SH-SY5Y (cell line): Measurements from ENCODE around the gene ZBTB14.

Experiments
- GATA2 ChIP-seq: IDR thresholded peaks from 2 replicates; pipeline ENCODE4 v1.6.1; 2011; ENCODE audit warnings: mild to moderate bottlenecking, low read depth, low read length
- GATA3 ChIP-seq: IDR thresholded peaks from 2 replicates; pipeline ENCODE4 v1.6.1; 2011; ENCODE audit warnings: low read depth, mild to moderate bottlenecking, low read length, moderate library complexity

Gene ZBTB14

GRCh38 chr18:5300476-5301010 lies 5.0 kb upstream of the ZBTB14 start:
- TF ChIP-seq GATA3 = no peak
- no peak for TF ChIP-seq GATA2

- TF ChIP-seq GATA3 = no peak
- TF ChIP-seq GATA2 = no peak
These were observed 2.8 kb upstream of the ZBTB14 start for GRCh38 chr18:5298156-5298852.

GRCh38 chr18:5297597-5297996 lies 2.1 kb upstream of the ZBTB14 start:
- no peak for TF ChIP-seq GATA3

GRCh38 chr18:5296706-5297320 lies 1.3 kb upstream of the ZBTB14 start:
- TF ChIP-seq GATA2 (no peak), GATA3 (no peak)

- TF ChIP-seq GATA3 (no peak), GATA2 (0 out of 2 replicates have a peak, but pooled peaks have one; percentile 8)
These were observed 617 bp upstream of the ZBTB14 start for GRCh38 chr18:5295981-5296705.

- TF ChIP-seq GATA2 (no peak), GATA3 (no peak)
These were observed 882 bp downstream of the ZBTB14 start for GRCh38 chr18:5294457-5295230.

- no peak for TF ChIP-seq GATA3
- TF ChIP-seq GATA2 = no peak
These were observed 1.4 kb downstream of the ZBTB14 start for GRCh38 chr18:5294113-5294456.

GRCh38 chr18:5288517-5288935 lies 7.0 kb downstream of the ZBTB14 start:
- TF ChIP-seq GATA3 (no peak), GATA2 (no peak)

- TF ChIP-seq GATA3 = no peak
- TF ChIP-seq GATA2 = no peak
These were observed 7.7 kb downstream of the ZBTB14 start for GRCh38 chr18:5287854-5288253.

GRCh38 chr18:5286525-5286924 lies 9.0 kb downstream of the ZBTB14 start:
- TF ChIP-seq GATA2 (no peak), GATA3 (no peak)

- TF ChIP-seq GATA2 = no peak
- no peak for TF ChIP-seq GATA3
These were observed 10.2 kb downstream of the ZBTB14 start for GRCh38 chr18:5285326-5285725.

- TF ChIP-seq GATA2 (no peak), GATA3 (no peak)
These were observed 10.7 kb downstream of the ZBTB14 start for GRCh38 chr18:5284808-5285207.

GRCh38 chr18:5282770-5283169 lies 12.8 kb downstream of the ZBTB14 start:
- no peak for TF ChIP-seq GATA3
- TF ChIP-seq GATA2 = no peak

- no peak for TF ChIP-seq GATA2
- no peak for TF ChIP-seq GATA3
These were observed 18.6 kb downstream of the ZBTB14 start for GRCh38 chr18:5276947-5277346.
